Measurements from ENCODE around the gene FOXJ3. TPM values are rescaled to one million over a fixed set of nuclear protein-coding genes. Genes with fewer than 3 reads are reported as not detected.

FOXJ3 gene
- total and polyA plus RNA-seq, 2 of the 8 experiments (the other 6 are each of a cell fraction or from before 2014, with no cell fraction given), result 48.6 to 51.9 TPM

- DNase-seq (ENCODE audit: low read depth in 1 of 2, low spot score in 2 of 2), result no peak
- H2BK5ac ChIP-seq (ENCODE audit: low read depth, low read length), result no peak overlapping the region
- H4K8ac ChIP-seq (ENCODE audit: extremely low read depth, insufficient read depth, low read length), result no peak overlapping the region
- ChIA-PET POLR2A (ENCODE audit: partially characterized antibody) (no interaction called here), CTCF (ENCODE audit: partially characterized antibody) (interaction anchor here (1.2 to 1.3 kb wide), 2 partner anchors 17 to 85 kb away, joined by 3 to 5 read pairs; no protein-coding TSS in a partner anchor)
- H2BK12ac ChIP-seq (ENCODE audit: low read depth, low read length), result no peak overlapping the region
- no peak overlapping the region for H2AFZ ChIP-seq (ENCODE audit: low read length)
- WGBS, 2 experiments (ENCODE audit: extremely low coverage in 1 of 2, insufficient coverage in 1 of 2, insufficient read length in 1 of 2, insufficient replicate concordance in 2 of 2, low coverage in 1 of 2, low lambda C conversion rate in 2 of 2, missing lambda C conversion rate in 1 of 2), result 96% methylated on average over 1 of the region's 1 CpG; no CpG with 5 or more reads in 1 of the 2 experiments
- H3K4me2 ChIP-seq (ENCODE audit: insufficient read depth in 1 of 2, low read depth in 2 of 2, low read length in 2 of 2), result no peak overlapping the region
- no peaks in the 10 kb centered on the region for H3K27me3 ChIP-seq (replicated peaks in 1 of 4; ENCODE audit: control insufficient read depth in 3 of 4, extremely low read depth in 1 of 4, insufficient read depth in 3 of 4, low read length in 3 of 4)
- no peaks in the 10 kb centered on the region for H3K4me1 ChIP-seq (replicated peaks in 1 of 4; ENCODE audit: control insufficient read depth in 3 of 4, insufficient read depth in 4 of 4, low read length in 3 of 4)
- H3K14ac ChIP-seq (ENCODE audit: insufficient read length), result no peak overlapping the region
- no peaks in the 10 kb centered on the region for H3K9me3 ChIP-seq (ENCODE audit: insufficient read depth in 2 of 2, low read depth in 1 of 2, low read length in 1 of 2)
- peaks cover 2 to 5% of the 10 kb centered on the region in 2 experiments for H4K20me1 ChIP-seq (replicated peaks in 1 of 2; ENCODE audit: control insufficient read depth in 1 of 2, insufficient read depth in 2 of 2, low read length in 2 of 2)
- H3K79me1 ChIP-seq (ENCODE audit: low read depth, low read length), result no peaks in the 10 kb centered on the region; the same call in 1 of the 2 replicates
- H2BK15ac ChIP-seq (ENCODE audit: low read length), result no peak overlapping the region
- peaks cover 0 to 78% of the 10 kb centered on the region in 2 experiments; a peak in 3 of 4 replicates for H3K79me2 ChIP-seq (ENCODE audit: control insufficient read depth in 1 of 2, insufficient read depth in 2 of 2, low read length in 2 of 2)
- no peak overlapping the region for H2BK20ac ChIP-seq (ENCODE audit: low read length)
- H2BK120ac ChIP-seq (replicated peaks; ENCODE audit: low read depth, low read length), result no peak overlapping the region
- H4K91ac ChIP-seq (replicated peaks; ENCODE audit: insufficient read length, low read length), result no peak overlapping the region
- H2AK5ac ChIP-seq (ENCODE audit: low read depth, low read length), result no peak overlapping the region
- H3K4ac ChIP-seq (replicated peaks; ENCODE audit: insufficient read length, low read depth, low read length), result no peak overlapping the region
- H3K56ac ChIP-seq (replicated peaks; ENCODE audit: insufficient read length, low read depth, low read length), result no peak overlapping the region
- no peaks in the 10 kb centered on the region for H3K36me3 ChIP-seq (ENCODE audit: control insufficient read depth in 2 of 4, insufficient read depth in 4 of 4, low read length in 3 of 4)
- no peak overlapping the region for H4K5ac ChIP-seq (ENCODE audit: insufficient read length, low read depth, low read length)
- H3K9ac ChIP-seq (replicated peaks in 1 of 4; ENCODE audit: extremely low read depth in 1 of 4, low read depth in 3 of 4, low read length in 3 of 4), result no peak overlapping the region
- H3K23me2 ChIP-seq (ENCODE audit: low read depth, low read length), result no peaks in the 10 kb centered on the region
- H3K4me3 ChIP-seq (ENCODE audit: extremely low read depth in 1 of 4, insufficient read depth in 2 of 4, low read depth in 3 of 4, low read length in 4 of 4), result no peak overlapping the region
- H3K18ac ChIP-seq (ENCODE audit: extremely low read depth, low read length), result no peak overlapping the region
- H3K27ac ChIP-seq (ENCODE audit: low read depth, low read length), result no peak overlapping the region
- FAIRE-seq, result no peak
- H3K23ac ChIP-seq (ENCODE audit: insufficient read length), result no peak overlapping the region
- no peak for TF ChIP-seq POLR2A (IDR thresholded peaks at IDR 0.05; ENCODE audit: control extremely low read depth in 1 of 2, low read depth in 2 of 2, low read length in 2 of 2)
- no peak for TF ChIP-seq MAX (IDR thresholded peaks at IDR 0.05)
- TF ChIP-seq HDAC2 (IDR thresholded peaks at IDR 0.05; ENCODE audit: borderline replicate concordance in 1 of 2, low read depth in 2 of 2, low read length in 2 of 2), result no peak
- no peak for TF ChIP-seq CEBPB (IDR thresholded peaks at IDR 0.05; ENCODE audit: low read depth, low read length)
- TF ChIP-seq CHD2 (IDR thresholded peaks at IDR 0.05; ENCODE audit: low read length), result no peak
- no peak for TF ChIP-seq CTBP2 (IDR thresholded peaks at IDR 0.05; ENCODE audit: borderline replicate concordance, insufficient read depth, insufficient read length, low read length)
- TF ChIP-seq RFX5 (IDR thresholded peaks at IDR 0.05; ENCODE audit: borderline replicate concordance, low read depth, low read length), result no peak
- no peak for TF ChIP-seq KDM4A (IDR thresholded peaks at IDR 0.05; ENCODE audit: low read depth, low read length, severe bottlenecking)
- TF ChIP-seq NANOG (IDR thresholded peaks at IDR 0.05; ENCODE audit: insufficient read depth, low read depth, low read length, poor library complexity, severe bottlenecking), result no peak
- no peak for TF ChIP-seq NRF1 (IDR thresholded peaks at IDR 0.05; ENCODE audit: low read depth, low read length)
- TF ChIP-seq TAF7 (optimal IDR thresholded peaks at IDR 0.05; ENCODE audit: borderline replicate concordance, low read depth, low read length), result no peak
- no peak for TF ChIP-seq TBP (IDR thresholded peaks at IDR 0.05; ENCODE audit: low read depth, low read length)
- no peak for TF ChIP-seq RAD21 (IDR thresholded peaks at IDR 0.05 in 1 of 2, conservative IDR thresholded peaks at IDR 0.05 in 1 of 2; ENCODE audit: low read depth in 2 of 2, low read length in 2 of 2)
- no peak for TF ChIP-seq BRCA1 (IDR thresholded peaks at IDR 0.05; ENCODE audit: low read depth, low read length)
These were observed 76.8 kb downstream of the FOXJ3 start for GRCh38 chr1:42258218-42258617.

Data from H1 (cell line).